Measurements from ENCODE around the gene FAM114A1. TPM values are rescaled to one million over a fixed set of nuclear protein-coding genes. Genes with fewer than 3 reads are reported as not detected.

Gene FAM114A1
- total and polyA plus RNA-seq, 2 experiments from 2014 or later, result 32.2 to 39.9 TPM

DNA sequence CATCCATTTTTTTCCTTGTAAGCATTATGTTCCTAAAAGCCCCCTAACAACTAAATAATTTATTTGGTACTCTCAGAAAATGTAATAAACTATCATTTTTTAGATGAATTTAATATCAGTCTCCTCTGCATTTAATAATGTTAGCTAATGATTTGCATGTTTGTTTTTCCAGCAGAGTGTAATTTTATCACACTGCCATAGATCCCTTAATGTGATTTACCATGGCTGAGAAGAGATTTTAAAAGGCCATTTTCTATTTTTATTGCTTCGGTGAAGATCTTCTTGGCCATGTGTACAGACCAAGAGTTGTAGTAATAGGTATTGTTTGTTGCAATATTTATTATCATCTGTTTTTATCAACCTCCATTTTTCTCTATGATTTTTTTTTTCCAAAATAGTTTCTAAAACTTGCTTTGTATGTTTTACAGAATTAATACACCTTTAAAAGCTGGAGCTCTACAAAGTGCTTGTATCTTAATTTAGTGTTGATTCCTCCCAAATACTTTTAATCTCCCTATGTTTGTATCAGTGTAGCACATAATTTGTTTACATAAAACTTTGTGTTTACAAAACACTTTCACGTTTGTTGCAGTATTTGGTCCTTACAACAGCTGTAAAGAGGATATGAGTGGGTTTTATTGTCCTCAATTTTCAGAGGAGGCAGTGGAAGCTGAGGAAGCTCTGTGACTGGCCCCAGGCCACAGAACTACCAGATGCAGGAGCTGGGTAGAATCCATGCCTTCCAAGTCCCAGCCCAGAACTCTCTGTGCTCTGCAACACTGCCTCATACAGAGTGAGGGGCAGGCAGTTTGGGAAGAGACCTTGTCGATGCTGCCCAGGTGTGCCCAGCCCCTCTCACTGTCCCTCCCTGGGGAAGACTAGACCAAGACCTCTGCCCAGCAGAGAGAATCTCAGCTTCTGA, 58.1 kb downstream of the FAM114A1 start:
- Histone ChIP-seq H3K4me1 (ENCODE audit: low read depth) (peaks cover 3% of the 10 kb centered on the region), H3K36me3 (peaks cover 4% of the 10 kb centered on the region), H3K27me3 (no peaks in the 10 kb centered on the region), H3K27ac (no peak overlapping the region), H3K9me3 (ENCODE audit: low read depth) (no peaks in the 10 kb centered on the region), H3K4me3 (no peak overlapping the region)
- TF ChIP-seq, protein P1, sequence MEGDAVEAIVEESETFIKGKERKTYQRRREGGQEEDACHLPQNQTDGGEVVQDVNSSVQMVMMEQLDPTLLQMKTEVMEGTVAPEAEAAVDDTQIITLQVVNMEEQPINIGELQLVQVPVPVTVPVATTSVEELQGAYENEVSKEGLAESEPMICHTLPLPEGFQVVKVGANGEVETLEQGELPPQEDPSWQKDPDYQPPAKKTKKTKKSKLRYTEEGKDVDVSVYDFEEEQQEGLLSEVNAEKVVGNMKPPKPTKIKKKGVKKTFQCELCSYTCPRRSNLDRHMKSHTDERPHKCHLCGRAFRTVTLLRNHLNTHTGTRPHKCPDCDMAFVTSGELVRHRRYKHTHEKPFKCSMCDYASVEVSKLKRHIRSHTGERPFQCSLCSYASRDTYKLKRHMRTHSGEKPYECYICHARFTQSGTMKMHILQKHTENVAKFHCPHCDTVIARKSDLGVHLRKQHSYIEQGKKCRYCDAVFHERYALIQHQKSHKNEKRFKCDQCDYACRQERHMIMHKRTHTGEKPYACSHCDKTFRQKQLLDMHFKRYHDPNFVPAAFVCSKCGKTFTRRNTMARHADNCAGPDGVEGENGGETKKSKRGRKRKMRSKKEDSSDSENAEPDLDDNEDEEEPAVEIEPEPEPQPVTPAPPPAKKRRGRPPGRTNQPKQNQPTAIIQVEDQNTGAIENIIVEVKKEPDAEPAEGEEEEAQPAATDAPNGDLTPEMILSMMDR (IDR thresholded peaks at IDR 0.05; ENCODE audit: low read depth, low read length), result no peak
- no peak for DNase-seq (ENCODE audit: low read depth in 1 of 2, low spot score in 1 of 2)

DNA sequence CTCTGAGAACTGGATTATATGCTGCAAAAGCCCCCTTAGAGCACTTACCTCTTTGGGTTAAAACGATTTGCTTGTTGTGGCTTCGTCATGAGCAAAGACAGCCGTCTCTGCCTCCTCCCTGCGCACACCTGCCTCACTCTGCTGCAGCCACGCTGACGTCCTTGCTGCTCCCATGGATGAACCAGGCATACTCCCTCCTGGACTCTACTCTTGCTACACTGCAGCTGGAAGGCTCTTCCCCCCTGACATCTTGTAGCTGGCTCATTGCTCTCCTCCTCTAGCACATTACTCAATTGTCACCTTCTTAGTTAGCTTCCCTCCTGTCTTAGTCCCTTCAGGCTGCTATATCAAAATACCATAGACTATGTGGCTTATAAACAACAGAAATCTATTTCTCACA, 59.3 kb downstream of the FAM114A1 start:
- no peaks in the 10 kb centered on the region for H3K27me3 ChIP-seq
- H3K4me3 ChIP-seq, result no peak overlapping the region
- H3K36me3 ChIP-seq, result peaks cover 4% of the 10 kb centered on the region
- no peak overlapping the region for H3K27ac ChIP-seq
- H3K4me1 ChIP-seq (ENCODE audit: low read depth), result peaks cover 3% of the 10 kb centered on the region
- DNase-seq (ENCODE audit: low read depth in 1 of 2, low spot score in 1 of 2), result no peak
- H3K9me3 ChIP-seq (ENCODE audit: low read depth), result no peaks in the 10 kb centered on the region
- TF ChIP-seq, protein P1 (IDR thresholded peaks at IDR 0.05; ENCODE audit: low read depth, low read length), result no peak

DNA sequence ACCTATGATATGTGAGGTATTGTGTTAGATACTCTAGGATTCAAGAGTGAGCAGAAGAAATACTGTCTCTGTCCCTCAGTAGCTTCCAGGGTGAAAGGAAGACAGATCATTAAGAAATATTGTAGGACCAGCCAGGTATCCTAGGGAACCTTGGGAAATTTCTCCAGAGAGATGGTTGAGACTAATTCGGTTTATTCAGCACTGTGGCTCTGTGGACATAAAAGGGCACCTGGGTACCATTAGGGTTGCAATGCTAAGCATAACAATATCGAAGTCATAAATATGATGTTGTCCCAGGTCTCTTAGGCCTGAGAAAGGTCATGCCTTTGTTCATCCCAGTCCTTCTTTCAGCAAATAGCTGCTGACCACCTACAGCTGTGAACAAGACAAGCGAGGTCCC, 61.0 kb downstream of the FAM114A1 start:
- Histone ChIP-seq H3K4me3 (no peak overlapping the region), H3K9me3 (ENCODE audit: low read depth) (no peaks in the 10 kb centered on the region), H3K27ac (no peak overlapping the region), H3K27me3 (no peaks in the 10 kb centered on the region), H3K36me3 (peaks cover 12% of the 10 kb centered on the region), H3K4me1 (ENCODE audit: low read depth) (peaks cover 3% of the 10 kb centered on the region)
- DNase-seq (ENCODE audit: low read depth in 1 of 2, low spot score in 1 of 2), result no peak
- TF ChIP-seq, protein P1 (IDR thresholded peaks at IDR 0.05; ENCODE audit: low read depth, low read length), result no peak

DNA sequence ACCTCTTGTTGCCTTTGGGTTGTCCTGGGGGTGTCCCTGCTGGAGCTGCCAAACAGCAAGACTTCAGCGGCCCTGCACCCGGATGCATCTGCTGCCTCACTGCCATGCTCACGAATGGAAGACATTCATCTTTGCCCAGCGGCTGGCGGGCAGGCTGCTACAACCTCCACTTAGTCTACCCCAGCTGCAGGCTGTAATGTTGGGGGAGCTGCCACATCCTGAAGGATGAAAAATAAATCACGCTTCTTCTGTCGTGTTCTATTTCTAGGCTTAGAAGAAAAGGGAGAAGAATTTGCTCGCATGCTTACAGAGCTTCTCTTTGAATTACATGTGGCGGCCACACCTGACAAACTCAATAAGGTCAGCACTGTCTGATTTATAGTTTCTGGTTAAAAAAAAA, 61.4 kb downstream of the FAM114A1 start:
- Histone ChIP-seq H3K4me1 (ENCODE audit: low read depth) (peaks cover 3% of the 10 kb centered on the region), H3K4me3 (no peak overlapping the region), H3K27ac (no peak overlapping the region), H3K36me3 (peaks cover 12% of the 10 kb centered on the region), H3K27me3 (no peaks in the 10 kb centered on the region), H3K9me3 (ENCODE audit: low read depth) (no peaks in the 10 kb centered on the region)
- no peak for DNase-seq (ENCODE audit: low read depth in 1 of 2, low spot score in 1 of 2)
- TF ChIP-seq, protein P1 (IDR thresholded peaks at IDR 0.05; ENCODE audit: low read depth, low read length), result no peak

DNA sequence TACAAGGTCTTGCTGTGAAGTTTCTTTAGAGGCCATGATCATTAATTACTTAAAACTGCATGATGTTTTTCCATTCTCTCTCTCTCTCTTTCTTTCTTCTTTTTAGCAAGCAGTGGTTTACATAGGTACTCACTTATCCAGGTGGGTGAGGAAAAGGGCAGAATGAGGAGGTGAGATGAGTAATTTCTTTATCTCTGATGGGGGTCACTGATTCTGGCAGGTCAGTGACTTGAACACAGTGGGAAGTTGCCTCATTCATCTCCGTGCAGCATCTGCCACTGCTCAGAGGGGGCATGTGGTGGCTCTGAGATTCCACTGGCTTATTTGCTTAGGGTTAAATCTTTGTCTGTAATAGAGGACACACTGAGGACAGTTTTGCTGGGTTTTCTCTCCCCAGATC, 62.6 kb downstream of the FAM114A1 start:
- Histone ChIP-seq H3K4me3 (no peak overlapping the region), H3K36me3 (peaks cover 12% of the 10 kb centered on the region), H3K27me3 (no peaks in the 10 kb centered on the region), H3K27ac (no peak overlapping the region), H3K9me3 (ENCODE audit: low read depth) (no peaks in the 10 kb centered on the region), H3K4me1 (ENCODE audit: low read depth) (peaks cover 3% of the 10 kb centered on the region)
- TF ChIP-seq, protein P1 (IDR thresholded peaks at IDR 0.05; ENCODE audit: low read depth, low read length), result no peak
- DNase-seq (ENCODE audit: low read depth in 1 of 2, low spot score in 1 of 2), result no peak
